Activated CD4-positive, alpha-beta T cell treated with anti-CD3 and anti-CD28 coated beads, Interleukin-2, amount 50 U/mL, for 24 hours (primary cell): ENCODE measurements around the gene STN1.
"Not testable (repeated sequence)": the region's sequence is repeated elsewhere in the genome, so short reads cannot be mapped to it uniquely, and the experiment has no call there.

Source experiments
- DNase-seq, 2 donors: peaks; one replicate each; pipeline ENCODE4 v3.0.0-alpha.2; 2020; ENCODE audit warnings: low read depth in 1 of 2, low spot score in 1 of 2

STN1 gene

DNA sequence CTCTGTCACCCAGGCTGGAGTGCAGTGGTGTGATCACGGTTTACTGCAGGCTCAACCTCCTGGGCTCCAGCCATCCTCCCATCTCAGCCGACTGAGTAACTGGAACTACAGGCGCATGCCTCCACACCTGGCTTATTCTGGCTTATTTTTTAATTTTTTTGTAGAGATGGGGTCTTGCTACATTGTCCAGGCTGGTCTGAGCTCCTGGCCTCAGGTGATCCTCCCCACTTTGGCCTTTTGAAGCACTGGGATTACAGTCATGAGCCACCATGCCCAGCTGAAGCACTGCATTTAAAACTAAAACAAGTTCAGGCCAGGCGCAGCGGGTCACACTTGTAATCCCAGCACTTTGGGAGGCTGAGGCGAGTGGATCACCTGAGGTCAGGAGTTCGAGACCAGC, 70.6 kb downstream of the STN1 start:
- DNase-seq = no peak

DNA sequence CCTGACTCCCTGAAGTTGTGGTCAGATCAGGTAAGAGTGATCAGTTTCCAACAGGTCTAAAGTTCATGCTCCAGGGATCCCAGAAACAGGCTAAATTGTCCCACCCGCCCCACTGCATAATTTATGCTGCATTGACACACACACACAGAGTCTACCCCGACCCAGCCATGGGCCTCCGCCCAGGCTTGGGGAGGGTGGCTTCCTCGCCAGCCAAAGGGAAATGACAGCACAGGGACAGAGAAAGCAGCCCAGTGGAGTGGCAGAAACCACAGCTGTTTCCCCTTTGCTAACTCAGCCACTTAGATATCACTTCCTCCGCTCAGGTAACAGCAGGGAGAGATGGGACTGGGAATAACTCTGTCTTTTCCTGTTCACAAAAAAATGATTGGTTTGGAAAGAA, 72.0 kb downstream of the STN1 start:
- no peak for DNase-seq

DNA sequence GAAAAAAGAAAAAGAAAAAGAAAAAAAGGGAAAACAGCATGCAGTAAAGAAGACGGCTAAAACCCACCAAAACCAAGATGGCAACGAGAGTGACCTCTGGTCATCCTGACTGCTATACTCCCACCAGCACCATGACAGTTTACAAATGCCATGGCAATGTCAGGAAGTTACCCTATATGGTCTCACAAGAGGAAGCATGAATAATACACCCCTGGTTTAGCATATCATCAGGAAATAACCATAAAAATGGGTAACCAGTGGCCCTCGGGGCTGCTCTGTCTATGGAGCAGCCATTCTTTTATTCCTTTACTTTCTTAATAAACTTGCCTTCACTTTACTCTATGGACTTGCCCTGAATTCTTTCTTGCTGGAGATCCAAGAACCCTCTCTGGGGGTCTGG, 72.6 kb downstream of the STN1 start:
- not testable (repeated sequence) for DNase-seq

DNA sequence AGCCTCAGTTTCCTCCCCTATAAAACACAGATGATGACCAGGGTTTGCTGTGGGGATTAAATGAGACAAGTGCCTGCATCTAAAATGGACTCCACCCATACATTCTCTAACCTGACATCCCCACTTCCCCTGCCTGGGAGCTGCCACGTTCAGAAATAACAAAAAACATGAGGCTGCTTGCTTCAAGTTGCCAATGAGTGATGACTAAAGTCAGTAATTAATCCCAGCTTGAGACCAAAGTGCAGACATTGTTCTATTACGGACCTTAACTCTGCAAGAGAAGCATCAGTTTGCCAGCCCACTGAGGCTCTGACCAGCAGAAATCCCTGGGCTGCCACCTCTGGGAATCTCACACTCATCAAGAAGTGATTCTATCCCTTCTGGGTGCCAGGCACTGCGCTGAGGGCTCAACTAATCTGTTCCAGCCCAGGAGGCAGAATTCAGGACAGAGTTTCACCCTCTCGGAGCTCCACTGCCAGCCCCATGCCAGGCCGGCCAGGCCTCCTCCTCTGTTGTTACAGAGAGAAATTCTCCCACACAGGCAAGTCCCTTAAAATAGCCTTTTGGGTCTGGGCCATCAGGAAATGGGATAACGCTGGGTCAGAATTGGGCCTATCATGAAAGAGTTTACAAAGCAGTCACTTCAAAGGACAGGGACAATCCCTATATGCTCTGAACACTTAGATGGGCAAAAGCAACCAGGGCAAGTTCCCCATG, 74.0 kb downstream of the STN1 start:
- DNase-seq = no peak

DNA sequence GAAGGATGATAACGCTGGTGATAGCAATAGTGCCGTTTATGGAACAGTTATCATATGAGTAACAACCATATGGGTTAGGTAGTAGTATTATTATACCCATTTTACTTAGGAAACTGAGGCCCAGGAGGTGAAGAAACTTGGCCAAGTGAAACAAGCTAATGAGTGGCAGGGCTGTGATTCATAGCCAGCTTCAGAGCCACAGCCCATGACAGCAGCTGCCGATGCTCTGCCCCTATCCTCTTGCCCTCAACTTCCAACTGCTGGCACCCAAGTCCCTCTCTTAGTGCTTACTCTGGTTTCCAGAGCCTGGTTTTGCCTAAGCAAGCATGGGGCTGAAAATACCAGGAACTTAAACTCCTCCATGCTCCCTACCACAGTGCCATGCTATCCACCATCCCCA, 74.9 kb downstream of the STN1 start:
- no peak for DNase-seq

DNA sequence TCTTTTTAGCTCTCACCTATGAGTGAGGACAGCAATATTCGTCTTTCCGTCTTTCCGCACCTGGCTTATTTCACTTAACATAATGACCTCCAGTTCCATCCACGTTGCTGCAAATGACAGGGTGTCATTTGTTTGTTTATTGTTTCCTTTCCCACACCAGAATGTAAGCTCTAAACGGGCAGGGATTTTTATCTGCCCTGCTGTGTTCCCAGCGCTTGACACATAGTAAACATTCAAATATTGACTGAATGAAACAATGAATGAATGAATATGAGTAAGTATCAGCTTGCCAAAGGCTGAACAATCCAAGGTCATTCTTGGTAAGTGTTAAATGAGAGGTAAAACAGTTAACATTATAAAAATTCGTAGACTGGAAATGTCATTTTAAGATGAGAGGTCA, 75.4 kb downstream of the STN1 start:
- no peak for DNase-seq

DNA sequence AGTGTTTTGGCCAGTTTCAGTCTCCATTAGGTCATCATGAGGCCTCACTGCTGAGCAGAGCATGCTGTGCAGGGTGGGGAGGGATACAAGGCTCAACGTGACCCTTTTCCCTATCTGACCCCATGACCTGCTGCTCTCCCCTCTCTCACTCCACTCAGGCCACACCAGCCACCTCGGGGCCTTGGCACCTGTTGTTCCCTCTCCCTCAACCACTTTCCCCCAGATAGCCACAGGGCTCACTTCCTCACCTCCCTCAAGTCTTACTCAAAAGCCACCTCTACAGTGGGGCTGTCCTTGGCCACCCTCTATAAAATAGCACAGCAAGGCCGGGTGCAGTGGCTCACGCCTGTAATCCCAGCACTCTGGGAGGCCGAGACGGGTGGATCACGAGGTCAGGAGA, 76.5 kb downstream of the STN1 start:
- DNase-seq = no peak

DNA sequence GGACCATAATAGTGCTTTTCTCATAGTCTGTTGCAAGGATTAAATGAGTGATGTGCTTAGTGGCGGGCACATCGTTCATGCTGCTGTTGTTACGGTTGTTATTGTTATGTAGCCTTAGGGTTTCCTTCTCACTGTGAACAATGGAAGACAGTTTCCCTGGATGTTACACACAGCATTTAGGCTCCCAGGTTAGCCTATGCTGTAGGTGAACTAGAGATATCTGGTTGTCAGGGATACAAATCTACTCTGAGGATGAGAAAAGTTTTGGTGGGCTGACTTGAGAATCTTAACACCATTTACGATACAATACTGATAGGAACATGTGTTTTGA, 77.3 kb downstream of the STN1 start:
- no peak for DNase-seq

DNA sequence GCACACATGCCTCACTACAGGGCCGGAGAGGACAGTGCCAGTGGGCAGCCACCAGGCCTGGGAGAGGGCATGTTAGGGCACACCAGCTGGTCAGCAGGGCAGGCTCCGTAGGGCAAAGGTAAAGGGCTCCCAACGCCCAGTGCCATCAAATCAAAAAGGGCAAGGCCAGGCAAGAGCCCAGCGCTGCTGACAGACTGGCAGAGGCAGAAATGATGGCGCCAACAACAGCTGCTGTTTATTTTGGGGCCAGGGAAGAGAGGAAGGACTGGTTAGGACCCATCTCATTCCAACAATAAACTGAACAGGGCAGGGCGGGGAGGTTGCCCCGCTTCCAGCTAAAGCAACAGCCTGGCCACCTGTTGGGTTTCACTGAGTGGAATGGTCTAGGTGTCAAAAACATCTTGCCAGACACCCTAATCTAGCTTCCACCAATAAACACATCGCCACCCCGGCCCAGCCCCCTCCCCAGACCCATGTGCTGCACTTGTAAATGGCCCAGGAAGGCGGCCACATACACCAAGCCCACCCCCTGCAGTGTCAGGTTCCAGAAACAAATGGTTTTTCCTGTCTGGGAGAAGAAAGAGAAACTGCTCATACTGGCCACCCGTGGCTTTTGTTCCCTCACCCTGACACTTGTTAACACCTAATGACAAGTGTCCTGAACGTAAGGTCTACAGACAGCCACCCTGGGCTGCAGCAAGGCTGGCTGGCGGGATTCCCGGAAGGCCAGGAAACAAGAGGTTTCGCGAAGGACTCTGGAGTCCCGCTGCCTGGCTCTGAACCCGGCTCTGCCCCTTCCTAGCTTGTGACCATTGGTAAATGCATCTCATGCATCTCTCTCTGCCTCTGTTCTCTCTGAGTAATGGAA, 77.9 kb downstream of the STN1 start:
- DNase-seq = no peak

DNA sequence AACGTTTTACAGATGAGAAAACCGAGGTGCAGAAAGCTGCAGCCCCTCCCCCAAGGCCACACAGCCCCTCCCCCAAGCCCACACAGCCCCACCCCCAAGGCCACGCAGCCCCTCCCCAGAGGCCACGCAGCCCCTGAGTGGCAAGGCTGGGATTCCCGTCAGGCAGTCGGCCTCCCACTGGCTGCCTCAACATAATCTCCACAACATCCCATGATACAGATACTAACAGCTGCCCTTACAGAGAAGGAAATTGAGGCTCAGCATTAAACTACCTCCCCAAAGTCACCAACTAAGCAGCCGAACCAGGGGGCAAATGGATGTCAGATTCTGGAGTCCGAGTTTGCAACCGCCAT, 78.5 kb downstream of the STN1 start:
- DNase-seq = no peak

DNA sequence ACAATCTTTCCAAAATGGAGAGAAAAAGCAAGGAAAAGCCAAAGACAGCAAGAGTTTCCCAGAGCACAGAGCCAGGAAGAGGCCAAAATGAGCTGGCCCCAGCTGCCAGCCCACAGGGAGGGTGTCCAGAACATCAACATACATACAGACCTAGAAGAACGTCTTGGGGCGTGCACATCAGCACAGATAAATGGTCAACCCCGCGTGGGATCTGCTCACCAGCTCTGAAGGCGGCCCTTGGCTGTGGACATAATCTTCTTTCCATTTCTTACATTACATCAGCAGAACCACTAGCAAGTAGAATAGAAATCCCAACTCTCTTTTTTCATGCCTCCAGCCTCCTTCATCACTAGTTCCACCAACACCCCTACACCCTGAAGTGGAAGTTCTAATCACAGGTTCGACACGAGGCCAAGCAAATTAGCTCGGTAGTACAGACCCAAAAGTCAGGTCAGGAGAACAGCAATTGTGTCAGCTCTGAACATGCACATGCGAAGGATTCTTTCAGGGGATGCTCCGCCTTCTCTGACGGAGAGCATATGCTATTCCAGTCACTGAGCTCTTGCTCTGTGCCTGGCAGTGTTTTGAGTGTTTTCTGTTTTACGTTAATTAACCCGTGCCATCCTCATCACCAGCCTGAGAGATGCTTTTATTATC, 79.0 kb downstream of the STN1 start:
- no peak for DNase-seq

DNA sequence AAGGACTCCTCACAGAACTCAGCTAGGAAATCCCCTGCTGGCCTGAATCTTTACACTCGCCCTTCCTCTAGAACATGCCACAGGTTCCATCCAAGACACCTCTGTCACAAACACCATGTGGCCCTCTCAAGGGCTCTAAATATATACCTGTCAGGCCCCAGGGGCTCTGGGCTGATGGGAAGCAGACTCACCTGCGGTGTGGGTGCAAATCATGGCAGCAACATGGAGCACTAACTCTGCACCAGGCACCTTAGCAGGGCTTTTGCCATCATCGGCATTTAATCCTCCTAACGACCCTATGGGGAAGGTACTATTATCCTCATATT, 80.0 kb downstream of the STN1 start:
- DNase-seq = no peak

DNA sequence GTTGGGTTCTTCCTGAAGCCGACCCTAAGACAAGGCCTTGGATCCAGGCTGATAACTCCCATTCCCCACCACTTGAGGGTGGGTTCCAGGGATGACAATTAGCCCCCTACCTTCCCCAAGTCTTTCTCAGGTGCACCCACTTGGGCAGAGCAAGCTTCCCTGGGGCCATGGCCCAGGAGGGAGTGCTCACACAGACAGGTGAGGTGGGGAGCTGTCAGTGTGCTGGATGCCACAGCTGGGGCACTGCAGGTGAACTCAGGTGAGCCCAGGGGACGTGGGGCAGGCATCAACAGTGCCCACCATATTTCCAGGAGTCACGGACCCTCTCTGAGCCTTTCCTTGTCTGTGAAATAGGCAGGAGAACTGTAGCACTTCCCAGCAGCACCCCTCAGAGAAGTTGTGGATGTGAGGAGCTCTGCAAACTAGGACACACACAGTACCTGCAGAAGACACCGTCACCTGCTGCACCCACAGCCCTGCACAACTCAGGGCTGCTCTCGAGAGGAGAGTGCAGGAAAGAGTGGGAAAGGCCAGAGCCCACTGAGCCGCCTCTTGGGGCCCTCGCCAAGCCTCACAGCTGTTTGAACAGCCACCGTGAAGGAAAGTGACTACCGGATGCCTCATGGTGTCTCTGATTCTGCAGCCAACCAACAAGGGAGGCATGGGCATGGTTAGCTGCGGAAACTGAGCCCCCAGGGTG, 80.5 kb downstream of the STN1 start:
- DNase-seq = no peak

DNA sequence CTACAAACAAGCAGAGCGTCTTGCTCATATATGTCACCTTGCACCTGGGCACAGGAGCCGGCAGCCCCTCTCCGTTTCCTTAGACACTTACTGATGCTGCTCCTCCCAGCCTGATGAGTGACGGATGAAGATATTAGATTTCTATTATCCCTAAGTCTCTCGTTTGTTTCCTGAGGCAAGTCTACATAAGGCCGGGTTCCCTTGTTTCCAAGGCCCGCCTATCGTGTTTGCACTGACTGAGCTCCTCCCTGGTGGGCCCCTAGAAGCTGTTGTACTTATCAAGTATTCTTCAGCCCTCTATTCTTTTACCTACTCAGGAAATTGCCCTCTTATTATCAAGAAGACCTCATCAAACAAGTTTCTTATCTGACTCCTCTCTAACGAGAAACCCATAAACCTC, 81.1 kb downstream of the STN1 start:
- DNase-seq = no peak

DNA sequence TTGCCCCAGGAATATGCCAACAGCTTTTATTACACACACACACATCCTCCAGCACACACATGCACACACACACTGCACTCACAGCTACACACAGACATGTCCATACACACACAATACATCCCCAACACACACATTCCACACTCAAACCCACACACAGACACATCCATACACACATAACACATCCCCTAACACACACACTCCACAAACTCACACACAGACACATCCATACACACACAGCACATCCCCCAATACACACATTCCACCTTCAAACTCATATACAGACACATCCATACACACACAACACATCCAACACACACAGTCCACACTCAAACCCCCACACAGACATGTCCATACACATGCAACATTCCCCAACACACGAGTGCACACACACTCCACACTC, 81.7 kb downstream of the STN1 start:
- no peak for DNase-seq

DNA sequence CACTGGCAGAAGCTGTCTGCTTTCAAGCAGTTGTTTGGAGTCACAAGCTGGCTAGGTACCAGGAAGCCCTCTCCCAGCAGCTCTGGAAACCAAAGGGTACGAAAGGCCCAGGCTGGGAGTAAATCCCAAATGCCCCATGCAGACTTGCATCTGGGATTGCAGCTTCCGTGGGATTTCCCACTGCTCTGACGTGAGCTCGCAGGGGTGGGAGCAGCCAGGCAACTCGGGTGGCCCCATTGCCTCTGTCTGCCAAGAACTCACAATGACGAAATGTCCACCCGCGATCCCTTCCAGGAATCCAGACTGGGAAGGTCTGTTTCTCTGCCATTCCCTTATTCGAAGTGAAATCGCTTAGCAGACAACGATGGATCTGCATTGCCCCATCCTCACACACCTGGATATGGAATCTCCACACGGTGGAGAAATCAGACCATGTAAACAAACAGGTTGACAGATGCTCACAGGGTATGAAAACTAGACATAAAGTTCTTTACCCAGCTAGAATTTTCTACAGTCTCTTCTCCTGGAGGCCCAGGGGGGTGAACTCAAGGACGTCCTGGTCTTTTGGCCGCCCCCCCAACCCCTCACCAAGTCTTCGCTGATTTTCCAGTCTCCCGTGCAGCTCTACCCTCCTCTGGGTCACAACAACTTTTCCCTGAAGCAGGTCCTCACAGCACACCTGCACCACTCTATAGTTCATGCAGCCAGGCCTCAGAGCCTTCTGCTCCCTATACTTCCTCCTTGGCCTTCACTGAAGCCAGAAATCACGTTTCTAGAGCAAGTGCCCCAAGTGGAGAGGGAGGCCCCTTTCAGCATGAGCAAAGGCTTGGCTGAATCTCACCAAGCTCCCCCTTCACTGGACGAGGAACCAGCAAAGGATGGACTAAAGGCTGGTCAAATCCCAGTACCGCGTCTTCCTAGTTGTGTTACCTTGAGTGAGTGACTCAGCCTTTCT, 82.6 kb downstream of the STN1 start:
- no peak for DNase-seq

DNA sequence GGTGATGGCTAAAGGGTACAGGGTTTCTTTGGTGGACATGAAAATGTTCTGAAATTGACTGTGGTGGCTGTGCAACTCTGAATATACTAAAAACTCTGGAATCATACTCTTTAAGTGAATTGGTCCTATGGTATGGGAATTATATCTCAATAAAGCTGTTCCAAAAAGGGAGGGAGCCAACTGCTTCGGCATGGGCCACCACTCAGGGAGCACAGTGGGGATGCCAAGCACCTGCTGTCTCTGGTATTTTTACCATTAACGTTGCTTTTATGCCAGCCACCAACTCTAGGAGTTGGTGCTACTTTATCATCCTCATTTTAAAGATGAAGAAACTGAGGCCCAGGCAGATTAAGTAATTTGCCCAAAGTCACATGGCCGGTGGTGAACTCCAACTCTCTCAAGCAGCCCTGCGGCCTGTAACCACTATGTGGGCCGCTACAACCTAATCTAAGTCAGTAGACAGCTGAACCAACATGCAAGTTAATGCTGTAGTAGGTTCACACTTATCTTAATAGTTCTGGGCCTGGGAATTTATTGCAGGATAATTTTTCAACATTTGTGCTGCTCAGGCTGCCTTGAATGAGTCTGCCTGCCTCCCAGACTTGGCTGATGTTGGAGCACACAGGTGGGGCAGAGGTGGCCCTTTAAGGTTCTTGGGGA, 83.4 kb downstream of the STN1 start:
- DNase-seq = no peak

DNA sequence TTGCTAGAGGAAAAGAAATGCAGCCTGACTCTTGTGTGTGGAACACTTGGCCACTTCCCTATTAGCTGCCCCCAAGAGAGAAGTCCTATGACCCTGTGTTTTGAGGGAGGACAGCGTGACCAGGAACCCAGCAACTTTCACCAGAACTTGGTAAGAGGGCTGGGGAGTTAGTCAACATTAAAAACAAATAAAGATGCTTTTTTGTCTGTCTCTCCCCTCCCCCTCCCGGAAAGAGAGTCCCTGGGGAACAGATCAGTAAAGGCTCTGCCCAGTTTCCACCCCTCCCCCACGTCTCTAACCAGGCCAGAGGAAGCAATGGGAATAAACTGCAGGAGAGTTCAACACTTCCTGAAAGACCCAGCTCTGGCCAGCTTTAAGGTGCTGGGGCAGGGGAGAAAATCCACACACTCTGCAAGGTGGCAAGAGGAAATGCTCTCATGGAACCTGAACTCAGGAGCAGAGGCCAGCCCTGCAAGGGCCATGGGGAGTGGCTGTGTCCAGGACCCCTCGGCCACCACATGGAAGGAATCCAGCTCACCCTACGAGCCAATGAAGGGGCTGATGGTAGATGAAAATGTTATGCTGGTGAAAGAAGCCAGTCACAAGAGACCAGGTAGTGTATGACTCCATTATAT, 84.1 kb downstream of the STN1 start:
- no peak for DNase-seq

DNA sequence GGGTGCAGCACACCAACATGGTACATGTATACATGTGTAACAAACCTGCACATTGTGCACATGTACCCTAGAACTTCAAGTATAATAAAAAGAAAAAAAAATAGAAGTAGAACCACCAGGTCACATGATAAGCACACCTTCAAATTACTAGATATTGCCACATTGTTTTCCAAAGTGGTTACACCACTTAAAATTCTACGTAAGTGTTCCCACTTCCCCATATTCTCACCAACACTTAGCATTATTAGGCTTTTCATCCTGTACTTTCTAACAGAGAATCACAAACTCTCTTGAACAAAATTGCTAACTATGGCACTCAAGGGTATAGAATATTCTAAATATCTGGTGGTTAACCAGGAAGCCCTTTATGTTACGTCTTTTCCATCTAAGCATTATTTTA, 85.2 kb downstream of the STN1 start:
- no peak for DNase-seq
